Stimulated activated CD4-positive, alpha-beta T cell treated with anti-CD3 and anti-CD28 coated beads, Interleukin-1b, Interleukin-23, amount 100 ng/mL, for 48 hours (primary cell): ENCODE data around the gene C1GALT1.
"Not testable (repeated sequence)": the region's sequence is repeated elsewhere in the genome, so short reads cannot be mapped to it uniquely, and the experiment has no call there.

Source experiments
- DNase-seq: peaks from one replicate; pipeline ENCODE4 v3.0.0-alpha.2; 2020

The C1GALT1 gene

GRCh38 chr7:7239346-7239745 is 57.0 kb downstream of the C1GALT1 start:
- DNase-seq = no peak

DNA sequence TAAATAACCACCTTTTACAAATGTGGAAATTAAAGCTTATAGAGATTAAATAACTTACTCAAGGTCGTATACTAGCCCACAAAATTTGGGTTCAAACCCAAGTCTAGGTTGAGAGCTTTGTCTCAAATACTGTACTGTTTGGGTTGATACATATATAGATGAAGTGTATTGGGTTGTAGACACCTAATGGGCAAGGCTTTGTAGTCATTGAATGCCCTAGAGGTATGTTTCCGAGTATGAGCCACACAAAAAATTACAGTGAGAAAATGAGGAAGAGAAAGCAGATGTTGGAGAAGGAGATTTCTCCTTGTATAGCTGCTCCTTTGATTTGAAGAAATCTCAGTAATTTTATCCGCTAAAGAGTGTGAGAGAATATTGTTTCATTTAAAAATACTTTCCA is 60.6 kb downstream of the C1GALT1 start:
- DNase-seq = no peak

DNA sequence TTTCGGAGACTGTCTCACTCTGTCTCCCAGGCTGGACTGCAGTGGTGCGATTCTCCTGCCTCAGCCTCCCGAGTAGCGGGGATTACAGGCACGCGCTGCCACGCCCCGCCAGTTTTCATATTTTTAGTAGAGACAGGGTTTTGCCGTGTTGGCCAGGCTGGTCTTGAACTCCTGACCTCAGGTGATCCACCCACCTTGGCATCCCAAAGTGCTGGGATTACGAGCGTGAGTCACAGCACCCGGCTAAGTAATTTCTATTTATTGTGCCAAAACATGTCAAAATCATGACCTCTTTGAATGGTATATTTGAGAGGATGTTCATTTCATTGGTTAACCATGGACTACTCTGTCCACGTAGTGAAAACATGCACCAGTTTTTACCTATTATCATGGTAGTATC is 62.9 kb downstream of the C1GALT1 start:
- DNase-seq = not testable (repeated sequence)

DNA sequence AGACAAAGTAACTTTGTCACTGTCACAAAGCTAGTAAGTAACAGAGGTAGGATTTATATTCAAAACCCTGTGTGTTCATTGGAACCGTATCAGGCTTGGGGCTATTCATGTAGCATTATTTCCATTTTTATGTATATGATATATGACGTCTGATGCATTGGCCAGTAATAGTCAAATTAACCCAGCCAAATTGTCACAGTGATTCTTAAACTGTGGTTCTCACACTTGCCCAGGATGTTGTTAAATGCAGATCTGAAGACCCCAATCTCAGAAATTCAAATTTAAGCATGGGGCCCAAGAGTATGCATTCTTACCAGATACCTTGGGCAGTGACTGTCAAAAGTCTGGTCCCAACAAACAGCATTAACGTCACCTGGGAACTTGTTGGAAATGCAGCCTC is 63.9 kb downstream of the C1GALT1 start:
- no peak for DNase-seq

DNA sequence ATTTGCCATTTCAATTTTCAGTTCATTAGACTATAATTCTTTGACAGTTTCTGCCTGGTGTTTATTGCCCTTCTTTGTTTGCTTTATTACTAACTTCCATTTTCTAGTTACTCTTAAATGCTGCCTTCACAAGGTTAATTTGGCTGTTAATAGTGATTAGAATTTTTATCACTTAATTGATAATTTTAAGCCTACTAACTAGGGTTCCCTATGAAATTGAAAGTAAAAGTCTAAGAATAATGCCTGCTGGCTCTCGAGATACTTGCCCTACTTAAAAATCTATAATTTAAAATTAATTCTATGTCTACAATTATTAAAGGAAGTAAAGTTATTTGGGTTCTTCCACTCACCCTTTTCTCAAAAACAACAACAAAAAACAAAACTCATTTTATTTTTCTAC is 65.3 kb downstream of the C1GALT1 start:
- DNase-seq = no peak

GRCh38 chr7:7249814-7250213 is 67.5 kb downstream of the C1GALT1 start:
- no peak for DNase-seq

DNA sequence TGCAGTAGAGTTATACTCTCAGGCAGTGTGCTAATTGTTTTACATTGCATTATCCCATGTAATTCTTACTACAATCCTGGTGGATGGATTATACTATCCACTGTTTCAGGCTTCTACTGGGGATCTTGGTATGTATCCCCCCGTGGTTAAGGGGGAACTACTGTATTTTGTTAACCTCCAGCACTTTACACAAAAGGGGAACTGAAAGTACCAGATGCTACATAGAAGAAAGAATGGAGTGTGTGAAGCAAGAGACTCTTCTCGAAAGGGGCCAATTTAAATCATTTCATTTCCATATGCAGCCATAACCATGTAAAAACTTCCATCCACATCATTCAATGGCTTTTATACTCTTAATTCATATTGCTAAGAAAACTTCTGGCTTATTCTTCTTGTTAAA is 69.4 kb downstream of the C1GALT1 start:
- DNase-seq = no peak

- no peak for DNase-seq
Observed at GRCh38 chr7:7254319-7254718, 72.0 kb downstream of the C1GALT1 start.

- DNase-seq = no peak
Observed at GRCh38 chr7:7254908-7255307, 72.6 kb downstream of the C1GALT1 start.

DNA sequence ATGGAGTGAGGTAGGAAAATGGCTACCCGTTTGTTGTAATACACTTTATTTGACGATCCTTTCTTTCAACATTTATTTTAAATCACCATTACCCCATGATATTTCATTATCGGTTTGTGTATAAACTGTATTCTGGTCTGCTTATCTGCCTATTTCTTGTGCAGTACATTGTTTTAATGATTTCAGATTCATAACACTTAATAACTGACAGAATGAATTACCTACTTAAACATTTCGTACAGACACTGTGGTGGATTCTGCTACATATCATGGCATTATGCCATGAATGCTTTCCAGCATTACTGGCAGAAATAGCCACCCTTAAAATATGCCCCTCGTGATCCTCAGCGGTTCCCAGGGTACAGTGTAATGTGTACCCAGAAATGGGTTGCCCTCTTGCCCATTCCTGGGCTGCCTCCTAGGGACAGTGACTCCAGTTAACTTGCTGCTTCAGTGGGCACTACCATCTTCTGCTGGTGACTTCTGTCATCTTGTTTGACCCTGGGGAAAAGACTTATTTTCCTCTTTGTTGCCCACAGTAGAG is 74.5 kb downstream of the C1GALT1 start:
- DNase-seq = no peak

- no peak for DNase-seq
Observed at GRCh38 chr7:7257899-7258692, 75.8 kb downstream of the C1GALT1 start.

- no peak for DNase-seq
Observed at GRCh38 chr7:7261863-7262262, 79.5 kb downstream of the C1GALT1 start.

GRCh38 chr7:7263297-7264230 is 81.2 kb downstream of the C1GALT1 start:
- DNase-seq = no peak

DNA sequence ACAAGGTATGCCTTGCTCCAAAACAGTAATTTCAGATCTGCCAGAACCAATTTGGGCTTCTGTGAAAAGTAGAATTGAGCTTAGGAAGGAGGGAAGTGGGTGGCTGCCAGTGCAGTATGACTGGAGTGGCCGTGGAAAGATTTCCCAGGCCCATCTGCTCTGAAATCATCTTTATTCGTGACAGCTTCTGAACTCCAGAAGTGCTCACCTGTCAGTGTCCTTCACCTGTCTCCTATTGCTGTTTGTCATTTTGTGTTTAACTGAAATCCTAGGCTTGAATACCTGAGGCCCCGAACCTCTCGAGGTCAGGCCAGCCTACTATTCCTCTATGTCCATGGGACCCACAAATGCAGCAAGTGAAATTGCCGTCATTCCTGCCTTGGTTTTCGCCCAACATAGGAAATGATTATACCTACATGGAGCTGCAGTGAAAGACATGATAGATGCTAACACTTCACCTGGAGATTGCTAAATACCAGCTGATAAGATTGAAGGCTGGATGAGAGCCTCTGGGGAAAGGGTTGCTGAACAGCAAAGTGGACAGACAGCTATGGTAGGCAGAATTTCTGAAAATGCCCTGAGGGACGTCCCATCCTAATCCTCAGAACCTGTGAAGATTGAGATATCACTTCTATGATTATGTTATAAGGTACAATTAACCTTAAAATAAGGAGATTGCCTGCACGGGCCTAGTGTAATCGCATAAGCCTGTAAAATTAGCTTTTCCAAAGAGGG is 82.1 kb downstream of the C1GALT1 start:
- DNase-seq = no peak

GRCh38 chr7:7265081-7266075 is 83.0 kb downstream of the C1GALT1 start:
- DNase-seq = no peak

GRCh38 chr7:7266257-7266881 is 84.0 kb downstream of the C1GALT1 start:
- no peak for DNase-seq

GRCh38 chr7:7271094-7271874 is 88.9 kb downstream of the C1GALT1 start:
- no peak for DNase-seq

DNA sequence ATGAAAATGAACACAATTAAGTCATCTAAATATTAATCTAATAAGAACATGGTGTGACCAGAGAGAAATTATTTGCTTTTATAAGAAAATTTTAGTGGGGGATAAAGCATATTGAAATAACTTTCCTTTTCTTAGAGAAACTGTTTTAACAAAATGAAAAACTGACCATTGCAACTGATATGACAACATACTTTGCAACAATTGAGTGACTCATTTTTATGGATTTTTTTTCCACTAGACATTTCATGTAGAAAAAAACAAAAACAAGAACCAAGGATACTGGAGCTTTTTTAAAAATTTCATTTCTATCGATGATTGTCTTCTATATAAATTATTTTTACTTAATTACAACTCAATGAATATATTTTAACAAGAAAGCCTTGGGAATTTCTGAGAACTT is 90.0 kb downstream of the C1GALT1 start:
- DNase-seq = no peak

GRCh38 chr7:7274782-7275181 is 92.4 kb downstream of the C1GALT1 start:
- no peak for DNase-seq

- no peak for DNase-seq
Observed at GRCh38 chr7:7276161-7276560, 93.8 kb downstream of the C1GALT1 start.
